ENCODE data around the gene TRIM46.
"Not testable (repeated sequence)": the region's sequence is repeated elsewhere in the genome, so short reads cannot be mapped to it uniquely, and the experiment has no call there.

TRIM46 gene

DNA sequence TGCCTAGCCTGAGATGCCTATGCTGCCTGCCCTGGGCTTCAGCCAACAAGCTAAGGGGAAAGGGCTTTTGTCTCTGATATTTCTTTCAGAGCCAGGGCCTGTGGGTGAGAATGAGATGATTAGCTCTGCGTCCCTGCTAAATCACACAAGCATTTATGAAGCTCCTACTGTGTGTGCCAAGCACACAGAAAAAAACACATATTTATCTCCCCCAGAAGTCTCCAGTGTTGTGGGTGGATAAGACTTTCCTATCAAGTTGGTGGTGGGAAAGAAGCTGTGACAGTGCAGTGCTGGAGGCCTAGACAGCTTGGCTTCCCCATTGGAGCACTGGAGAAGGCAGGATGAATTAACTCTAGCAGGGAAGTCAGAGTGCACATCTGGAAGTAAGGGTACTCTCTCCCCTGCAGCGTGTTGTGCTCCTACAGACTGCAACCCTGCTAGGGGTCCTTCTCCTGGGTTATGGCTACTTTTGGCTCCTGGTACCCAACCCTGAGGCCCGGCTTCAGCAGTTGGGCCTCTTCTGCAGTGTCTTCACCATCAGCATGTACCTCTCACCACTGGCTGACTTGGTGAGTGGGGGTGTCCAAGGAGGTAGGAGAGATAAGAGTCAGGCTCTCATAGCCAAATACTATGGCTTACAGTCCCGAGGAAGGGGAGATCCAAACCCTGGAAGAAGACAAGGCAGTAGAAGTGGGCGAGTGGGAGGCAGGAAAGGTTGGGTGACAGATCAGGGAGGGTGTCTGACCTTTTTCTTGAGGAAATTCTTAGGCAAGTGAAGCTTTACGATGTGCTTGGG is 36.3 kb upstream of the TRIM46 start:
- DNase-seq: no peak

DNA sequence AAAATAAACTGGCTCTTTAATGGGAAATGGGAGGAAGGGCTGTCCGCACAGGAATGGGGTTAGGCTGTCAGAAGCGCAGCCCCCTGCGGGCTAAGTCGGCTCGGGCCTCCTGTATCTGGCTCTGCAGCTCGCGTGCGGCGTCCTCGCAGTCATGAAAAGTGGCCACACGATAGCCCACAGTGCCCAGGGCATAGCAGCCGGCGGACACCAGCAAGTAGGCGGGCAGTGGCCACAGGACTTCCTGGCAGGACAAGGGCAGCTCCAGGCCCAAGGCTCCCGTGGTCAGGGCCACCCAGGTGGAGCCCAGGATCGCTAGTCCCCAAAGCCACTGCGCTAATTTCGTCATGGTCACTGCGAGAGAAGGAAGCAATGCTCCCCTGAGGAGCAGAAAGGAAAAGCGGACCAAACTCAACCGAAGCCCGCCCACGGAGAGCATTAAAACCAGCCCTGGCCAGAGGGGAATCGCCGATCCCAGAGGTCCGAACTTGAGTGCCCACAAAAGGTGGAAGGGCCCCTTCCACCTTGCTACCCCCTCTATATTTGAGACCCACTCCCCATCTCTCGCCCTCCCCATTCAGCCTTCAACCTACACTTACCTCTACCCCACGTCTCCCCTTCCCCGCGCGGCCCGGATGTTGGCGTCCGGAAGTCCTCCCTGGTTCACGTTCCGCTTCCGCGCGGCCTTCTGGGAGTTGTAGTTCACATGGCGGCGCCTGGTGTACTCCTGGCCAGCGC is 33.6 kb upstream of the TRIM46 start, which contains the start of gene DPM3:
DPM3 (minus strand) TSS at position 637 of the 735 bp plus-strand sequence; CDS start at position 346, 291 bp downstream.
- peak; percentile 78 for DNase-seq

DNA sequence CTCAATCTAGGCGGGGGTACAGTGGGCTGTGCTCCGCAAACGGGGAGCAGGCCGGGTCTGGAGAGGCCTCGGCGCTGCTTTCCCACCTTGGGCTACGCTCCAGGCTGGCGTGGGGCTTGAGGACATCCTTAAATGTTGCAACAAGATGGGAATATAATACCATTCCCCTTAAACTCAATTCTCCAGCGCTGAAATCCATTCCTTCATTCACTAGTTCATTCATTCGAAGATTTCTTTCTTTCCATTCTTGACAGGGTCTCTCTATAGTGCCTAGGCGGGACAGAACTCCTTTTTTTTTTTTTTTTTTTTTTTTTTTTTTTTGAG is 33.1 kb upstream of the TRIM46 start:
- DNase-seq: no peak

DNA sequence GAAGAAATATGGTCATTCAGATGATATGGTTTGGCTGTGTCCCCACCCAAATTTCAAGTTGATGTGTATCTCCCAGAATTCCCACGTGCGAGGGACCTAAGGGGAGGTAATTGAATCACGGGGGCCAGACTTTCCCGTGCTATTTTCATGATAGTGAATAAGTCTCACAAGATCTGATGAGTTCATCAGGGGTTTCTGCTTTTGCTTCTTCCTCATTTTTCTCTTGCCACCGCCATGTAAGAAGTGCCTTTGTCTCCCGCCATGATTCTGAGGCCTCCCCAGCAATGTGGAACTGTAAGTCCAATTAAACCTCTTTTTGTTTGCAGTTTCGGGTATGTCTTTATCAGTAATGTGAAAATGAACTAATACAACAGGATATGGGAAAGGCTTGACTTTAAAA is 31.9 kb upstream of the TRIM46 start:
- DNase-seq: no peak

DNA sequence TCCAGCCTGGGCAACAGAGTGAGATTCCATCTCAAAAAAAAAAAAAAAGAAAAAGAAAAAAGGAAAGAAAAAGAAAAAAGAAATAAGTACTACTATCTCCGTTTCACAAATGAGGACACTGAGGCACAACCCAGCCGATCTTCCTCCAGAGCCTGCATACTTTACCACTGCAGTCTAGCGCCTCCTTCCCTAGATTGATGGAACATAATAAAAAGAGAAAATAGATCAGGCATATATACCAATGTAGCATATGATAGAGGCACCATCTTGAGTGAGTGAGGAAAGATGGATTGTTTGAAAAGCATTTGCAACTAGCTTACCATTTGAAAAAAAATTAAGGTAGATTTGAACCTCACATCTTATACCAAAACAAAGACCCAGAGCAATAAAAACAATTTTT is 28.2 kb upstream of the TRIM46 start:
- no peak for DNase-seq

DNA sequence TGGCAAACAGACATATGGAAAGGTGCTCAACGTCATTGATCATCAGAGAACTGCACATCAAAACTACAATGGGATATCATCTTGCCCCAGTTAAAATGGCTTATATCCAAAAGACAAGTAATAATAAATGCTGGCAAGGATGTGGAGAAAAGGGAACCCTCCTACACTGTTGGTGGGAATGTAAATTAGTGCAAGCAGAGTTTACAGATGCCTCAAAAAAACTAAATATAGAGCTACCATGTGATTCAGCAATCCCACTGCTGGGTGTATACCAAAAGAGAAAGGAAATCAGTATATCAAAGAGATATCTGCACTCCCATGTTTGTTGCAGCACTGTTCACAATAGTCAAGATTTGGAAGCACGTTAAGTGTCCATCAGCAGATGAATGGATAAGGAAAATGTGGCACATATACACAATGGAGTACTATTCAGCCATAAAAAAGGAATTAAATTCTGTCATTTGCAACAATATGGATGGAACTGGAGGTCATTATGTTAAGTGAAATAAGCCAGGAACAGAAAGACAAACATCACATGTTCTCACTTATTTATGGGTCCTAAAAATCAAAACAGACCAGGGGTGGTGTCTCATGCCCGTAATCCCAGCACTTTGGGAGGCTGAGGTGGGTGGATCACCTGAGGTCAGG is 17.5 kb upstream of the TRIM46 start:
- not testable (repeated sequence) for DNase-seq

DNA sequence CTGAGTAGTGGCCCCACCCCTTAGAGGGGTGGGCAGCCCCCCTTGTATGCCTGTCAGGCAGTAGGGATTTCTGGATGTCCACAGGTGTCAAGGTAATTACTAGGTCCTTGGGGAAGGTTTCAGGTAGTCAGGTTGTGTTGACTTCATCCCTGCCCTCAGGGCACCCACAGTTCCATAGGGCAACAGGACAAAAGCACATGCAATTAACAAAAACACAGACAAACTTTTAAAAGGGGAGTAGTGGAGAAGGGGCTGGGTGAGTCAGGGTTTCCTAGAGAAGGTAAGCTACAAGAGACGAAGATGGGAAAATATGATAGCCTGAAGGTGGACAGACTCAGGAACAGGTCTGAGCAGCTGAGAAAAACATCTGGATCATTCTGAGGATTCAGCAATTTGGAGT is 14.7 kb upstream of the TRIM46 start:
- DNase-seq: no peak

DNA sequence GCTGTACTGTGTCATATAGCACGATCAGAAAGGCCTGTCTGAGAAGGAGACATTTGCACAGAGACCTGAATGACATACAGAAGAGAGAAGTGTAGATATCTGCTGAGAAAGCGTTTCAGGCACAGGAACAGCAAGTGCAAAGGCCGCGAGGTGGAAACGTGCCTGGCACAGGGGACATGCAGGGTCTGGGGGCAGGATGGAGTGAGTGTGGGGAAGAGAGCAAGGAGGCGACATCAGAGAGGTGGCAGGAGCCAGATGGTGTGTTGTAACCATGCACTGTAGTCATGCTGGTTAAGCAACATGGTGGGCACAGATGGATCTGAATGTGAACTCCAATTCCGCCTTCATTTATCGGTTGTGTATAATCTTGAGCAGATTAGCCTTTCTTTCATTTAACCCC is 13.5 kb upstream of the TRIM46 start:
- DNase-seq: no peak

DNA sequence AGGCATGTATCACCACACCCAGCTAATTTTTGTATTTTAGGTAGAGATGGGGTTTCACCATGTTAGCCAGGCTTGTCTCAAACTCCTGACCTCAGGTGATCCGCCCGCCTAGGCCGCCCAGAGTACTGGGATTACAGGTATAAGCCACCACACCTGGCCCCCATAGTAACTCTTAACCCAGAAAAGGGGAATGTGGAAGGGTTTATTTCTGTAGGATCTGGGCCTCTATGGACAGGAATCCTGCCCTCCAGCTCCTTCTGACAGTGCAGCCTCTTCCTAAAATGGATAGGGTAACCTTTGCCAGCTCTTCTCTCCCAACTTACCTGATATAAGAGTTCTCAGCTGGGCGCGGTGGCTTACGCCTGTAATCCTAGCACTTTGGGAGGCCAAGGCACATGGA is 11.0 kb upstream of the TRIM46 start:
- not testable (repeated sequence) for DNase-seq

DNA sequence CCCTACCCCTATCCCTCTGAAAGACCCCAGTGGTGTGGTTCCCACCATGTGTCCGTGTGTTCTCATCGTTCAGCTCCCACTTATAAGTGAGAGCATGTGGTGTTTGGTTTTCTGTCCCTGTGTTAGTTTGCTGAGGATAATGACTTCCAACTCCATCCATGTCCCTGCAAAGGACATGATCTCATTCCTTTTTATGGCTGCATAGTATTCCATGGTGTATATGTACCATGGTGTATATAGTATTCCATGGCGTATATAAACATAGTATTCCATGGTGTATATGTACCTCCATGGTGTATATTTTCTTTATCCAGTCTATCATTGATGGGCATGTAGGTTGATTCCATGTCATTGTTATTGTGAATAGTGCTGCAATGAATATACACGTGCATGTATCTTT is 9.9 kb upstream of the TRIM46 start:
- not testable (repeated sequence) for DNase-seq

DNA sequence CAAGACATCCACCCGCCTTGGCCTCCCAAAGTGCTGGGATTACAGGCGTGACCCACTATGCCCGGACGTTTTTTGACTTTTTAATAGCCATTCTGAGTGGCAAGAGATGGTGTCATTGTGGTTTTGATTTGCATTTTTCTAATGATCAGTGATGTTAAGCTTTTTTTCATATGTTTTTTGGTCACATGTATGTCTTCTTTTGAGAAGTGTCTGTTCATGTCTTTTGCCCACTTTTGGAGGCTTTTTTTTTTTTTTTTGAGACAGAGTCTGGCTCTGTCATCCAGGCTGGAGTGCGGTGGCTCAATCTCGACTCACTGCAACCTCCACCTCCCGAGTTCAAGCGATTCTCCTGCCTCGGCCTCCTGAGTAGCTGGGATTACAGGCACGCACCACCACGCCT is 9.0 kb upstream of the TRIM46 start:
- DNase-seq: not testable (repeated sequence)

DNA sequence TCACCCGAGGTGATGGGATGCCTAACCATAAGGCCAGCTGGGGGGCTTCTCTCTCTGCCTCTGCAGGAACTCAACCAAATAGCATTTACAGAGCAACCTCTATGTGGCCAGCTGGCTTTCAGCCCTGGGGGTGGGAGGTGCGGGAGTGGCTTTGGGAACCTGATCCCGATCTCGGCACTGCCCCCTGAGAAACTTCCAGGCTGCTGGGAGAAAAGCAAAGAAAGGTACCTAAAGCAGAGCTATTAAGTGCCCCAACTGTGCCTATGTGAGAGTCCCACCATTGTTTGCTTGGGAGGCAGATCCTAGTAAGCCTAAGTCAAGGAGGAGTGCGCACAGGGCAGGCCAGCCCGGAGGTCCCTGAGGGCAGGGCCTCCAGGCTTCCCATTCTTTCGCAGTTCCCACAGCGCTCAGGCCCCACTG is 7.6 kb upstream of the TRIM46 start:
- no peak for DNase-seq

DNA sequence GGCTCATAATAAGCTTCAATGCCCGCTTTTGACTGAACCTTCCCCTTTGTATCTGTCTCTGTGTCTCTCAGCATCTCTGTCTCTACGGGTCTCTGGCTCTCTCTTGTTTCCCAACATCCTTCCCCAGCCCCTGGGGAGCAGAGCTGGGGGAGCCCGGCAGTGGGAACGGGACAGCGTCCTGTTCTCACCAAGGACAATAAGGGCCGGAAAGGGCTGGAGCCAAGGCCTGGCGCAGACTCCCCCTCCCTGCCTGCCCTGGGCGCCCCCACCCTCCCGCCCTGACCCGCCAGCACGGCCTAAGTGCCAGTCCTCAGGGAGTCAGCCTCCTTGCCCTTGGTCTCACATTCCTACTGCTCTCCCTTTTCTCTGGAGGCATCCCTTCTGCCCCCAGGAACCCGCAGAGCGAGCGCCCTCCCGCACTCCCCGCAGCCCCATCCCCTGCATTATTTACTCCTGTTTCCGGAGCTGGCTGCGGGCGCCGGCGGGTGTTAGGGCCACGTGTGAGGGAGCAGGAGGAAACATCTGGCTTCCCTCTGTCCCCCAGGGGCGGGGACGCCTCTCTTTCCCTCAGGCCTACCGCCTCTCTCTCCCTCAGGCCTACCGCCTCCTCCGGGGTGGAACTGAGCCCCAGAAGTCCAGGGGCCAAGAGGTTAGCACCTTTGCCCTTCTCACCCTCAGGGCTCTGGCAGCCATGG is 7.0 kb upstream of the TRIM46 start:
- DNase-seq: peak; percentile 75

DNA sequence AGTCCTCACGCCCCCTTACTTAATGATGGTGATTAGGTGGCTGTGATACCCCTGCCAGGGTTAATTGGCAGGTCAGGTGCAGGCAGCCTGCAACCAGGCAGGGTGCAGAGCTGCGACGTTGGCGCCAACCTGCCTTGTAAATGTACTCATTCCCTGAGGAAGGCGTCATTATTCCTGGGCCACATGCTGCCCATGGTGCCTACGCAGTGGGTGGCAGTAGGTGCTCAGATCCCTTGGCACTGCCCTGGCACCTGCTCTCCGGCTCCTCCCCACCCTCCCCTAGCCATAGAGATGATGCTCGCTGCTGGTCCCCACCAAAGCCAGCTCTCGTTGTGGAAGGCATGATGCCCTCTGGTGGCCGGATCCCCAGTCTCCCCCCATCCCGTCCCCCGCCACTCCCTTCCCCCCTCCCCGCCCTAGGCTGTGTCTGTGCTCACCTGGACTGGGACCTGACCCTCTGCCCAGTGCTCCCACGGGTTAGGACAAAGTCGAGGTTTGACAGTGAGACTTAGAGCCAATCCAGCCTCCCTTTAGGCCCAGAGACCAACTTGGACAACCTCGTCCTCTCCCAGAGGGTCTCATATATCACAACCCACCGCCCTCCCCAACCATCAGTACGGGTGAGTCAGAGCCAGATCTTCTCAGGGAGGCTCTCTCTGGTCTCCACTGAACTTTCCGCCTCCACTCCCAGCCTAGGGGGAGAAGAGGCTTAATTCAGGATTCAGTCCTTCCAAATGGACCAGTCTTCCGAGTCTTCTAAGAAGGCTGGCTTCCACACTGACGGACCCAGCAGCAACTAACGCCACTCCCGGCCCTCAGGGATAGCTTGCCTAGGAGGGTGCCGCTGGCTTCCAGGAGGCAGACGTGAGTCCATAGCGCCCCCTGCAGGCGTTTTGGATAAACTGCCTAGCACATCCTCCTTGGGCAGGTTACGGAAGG is 6.2 kb upstream of the TRIM46 start:
- peak; percentile 87 for DNase-seq

DNA sequence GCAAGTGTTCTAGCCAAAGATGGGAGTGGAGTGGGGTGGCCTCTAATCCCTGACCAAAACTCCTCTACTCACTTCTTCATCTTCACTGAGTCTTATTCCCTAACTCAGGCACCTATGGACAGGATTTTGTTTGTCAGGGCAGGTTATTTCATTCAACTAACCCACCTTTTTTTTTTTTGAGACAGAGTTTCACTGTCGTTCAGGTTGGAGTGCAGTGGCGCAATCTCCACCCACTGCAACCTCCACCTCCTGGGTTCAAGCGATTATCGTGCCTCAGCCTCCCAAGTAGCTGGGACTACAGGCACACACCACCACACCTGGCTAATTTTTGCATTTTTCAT is 5.6 kb upstream of the TRIM46 start:
- not testable (repeated sequence) for DNase-seq

DNA sequence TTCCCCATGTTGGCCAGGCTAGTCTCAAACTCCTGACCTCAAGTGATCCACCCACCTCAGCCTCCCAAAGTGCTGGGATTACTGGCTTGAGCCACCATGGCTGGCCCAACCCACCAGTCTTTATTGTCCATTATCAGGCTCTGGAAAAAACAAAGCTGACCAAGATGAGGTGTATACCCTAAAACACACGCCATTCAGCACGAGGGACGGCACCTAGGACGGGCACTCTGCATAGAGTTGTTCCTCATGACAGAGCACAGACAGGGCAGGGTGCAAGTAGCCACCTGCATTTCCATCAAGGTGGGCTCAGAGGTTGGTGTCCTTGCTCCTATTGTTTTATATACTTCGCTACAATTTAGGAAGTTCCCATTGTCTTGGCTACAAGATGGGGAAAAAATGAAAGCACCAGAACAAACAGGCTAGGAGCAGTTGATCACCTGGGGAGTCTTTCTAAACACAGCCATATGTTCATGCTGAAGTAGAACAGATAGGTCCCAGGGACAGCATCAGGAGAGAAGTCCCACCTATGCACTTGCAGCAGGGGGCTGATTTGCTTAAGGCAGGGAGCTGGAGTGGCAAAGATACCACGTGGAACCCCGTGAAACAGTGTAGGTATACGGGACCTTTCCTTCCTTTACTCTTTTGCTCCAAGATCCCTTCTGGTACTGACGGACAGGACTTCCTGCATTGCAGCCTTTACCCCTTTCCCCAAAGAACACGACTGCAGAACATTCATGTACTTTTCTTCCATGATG is 5.0 kb upstream of the TRIM46 start:
- peak; percentile 42 for DNase-seq

DNA sequence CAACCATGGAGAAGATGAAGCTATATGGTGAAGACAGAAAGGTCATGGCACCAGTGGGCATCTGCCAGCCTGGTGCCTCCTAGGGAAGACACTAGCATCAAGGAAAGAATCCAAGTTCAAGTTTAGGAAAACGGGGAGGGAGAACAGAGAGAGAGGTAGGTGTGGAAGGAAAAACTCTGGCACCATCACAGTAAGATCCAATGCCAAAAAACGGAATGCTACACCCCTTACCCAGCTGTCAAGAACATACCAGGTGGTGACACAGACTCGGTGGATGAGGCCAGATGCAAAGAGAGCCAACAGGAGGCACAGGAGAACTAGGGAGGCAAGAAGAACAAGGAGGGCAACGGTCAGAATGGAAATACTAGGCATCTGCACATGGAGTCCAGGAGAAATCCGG is 4.1 kb upstream of the TRIM46 start:
- no peak for DNase-seq

DNA sequence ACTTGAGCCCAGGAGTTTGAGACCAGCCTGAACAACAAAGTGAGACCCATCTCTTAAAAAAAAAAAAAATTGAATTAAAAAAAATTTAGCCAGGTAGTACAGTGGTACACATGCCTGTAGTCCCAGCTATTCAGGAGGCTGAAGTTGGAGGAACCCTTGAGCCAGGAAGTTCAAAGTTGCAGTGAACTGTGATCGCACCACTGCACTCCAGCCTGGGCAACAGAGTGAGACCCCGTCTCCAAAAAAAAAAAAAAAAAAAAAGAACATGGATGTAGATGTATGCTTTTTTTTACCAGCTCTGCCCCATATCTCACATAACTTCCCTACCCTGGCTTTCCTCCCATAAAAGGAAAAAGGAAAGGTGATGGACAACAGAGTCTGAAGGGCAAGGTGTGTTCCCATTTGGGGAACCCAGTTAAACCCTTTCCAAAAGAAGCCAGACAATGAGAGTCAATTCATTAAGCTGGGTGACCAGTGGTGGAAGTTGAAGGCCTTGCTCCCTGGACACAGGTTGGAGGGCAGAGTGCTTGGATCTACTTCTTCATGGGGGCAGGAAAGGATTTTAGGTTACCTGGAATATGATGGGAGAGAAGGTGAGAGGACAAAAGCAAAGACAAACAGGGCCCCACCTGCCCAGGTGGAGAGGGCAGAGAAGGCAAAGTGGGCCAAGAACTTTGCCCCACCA is 3.4 kb upstream of the TRIM46 start:
- DNase-seq: no peak

DNA sequence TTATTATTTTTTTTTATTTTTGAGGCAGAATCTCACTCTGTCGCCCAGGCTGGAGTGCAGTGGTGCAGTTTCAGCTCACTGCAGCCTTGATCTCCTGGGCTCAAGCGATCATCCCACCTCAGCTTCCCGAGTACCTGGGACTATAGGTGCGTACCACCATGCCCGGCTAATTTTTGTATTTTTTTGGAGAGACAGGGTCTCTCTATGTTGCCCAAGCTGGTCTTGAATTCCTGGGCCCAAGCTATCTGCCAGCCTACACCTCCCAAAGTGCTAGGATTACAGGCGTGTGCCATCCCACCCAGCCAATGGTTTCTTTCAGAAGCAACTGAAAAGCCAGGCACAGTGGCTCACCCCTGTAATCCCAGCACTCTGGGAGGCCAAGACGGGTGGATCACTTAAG is 2.8 kb upstream of the TRIM46 start:
- no peak for DNase-seq

DNA sequence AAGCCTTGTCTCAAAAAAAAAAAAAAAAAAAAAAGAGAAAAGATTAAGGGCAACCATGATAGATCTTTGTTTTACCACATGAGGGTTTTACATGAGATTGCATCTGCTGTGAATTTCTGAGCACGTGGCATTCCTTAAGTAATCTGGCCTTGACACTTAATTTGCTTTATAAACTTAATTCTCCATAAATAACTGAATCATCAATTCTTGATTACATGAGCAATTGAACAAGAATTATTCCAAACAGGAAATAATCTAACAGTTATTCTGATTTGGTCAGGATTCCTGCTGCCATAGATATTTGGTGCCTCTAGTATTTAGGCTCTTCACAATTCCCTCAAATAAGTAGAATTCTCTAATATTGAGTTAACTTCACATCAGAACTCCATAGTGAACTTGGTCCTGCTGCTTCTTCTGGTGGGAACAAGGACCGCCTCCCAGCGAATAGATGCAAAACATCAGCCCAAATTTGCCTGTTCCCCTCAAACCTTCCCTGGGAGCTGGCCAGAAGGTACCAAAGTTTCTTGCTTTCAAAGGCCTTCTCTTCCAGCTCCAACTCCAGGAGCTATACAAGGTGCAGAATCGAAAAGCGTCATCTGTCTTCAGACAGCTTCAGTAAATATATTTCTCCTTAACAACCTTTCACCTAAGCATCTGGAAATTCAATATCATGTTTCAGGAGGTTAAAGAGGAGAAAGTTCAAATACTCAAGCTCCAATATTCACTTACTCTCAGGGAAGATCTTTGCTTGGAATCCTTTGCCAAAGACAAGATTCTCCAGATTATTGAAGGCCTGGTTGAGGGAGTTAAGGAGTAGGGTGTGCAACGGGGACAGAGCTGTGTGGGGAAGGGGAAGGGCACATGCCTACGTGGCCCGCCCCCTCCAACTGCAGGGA is 1.6 kb upstream of the TRIM46 start:
- no peak for DNase-seq
